ENCODE results near the gene DIPK1B.

DIPK1B gene

DNA sequence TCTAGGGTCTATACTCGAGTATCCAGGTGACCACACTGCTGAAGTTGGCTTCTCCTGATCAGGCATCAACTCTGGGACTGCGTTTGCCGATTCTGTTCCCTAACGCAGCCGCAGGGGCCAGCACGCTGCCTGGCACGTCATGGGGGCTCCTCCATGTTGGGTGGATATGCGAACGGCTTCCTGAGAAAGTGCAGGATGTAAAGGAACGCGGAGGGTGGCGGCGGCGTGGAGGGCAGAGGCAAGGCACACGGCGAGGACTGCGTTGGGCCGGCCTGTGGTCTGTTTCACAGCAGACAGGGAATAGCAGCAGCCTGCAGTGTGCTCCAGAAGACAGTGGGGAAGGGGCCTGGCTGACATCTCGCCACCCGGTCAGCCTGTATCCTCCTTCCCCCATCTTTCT, 26.6 kb downstream of the DIPK1B start:
- no peak for DNase-seq (ENCODE audit: low spot score)

- no peak for DNase-seq (ENCODE audit: low spot score)
These were observed 27.1 kb downstream of the DIPK1B start for GRCh38 chr9:136739509-136739908.

GRCh38 chr9:136740069-136740468, 27.7 kb downstream of the DIPK1B start:
- DNase-seq (ENCODE audit: low spot score), result no peak

- DNase-seq (ENCODE audit: low spot score), result no peak
These were observed 28.1 kb downstream of the DIPK1B start for GRCh38 chr9:136740491-136740890.

- no peak for DNase-seq (ENCODE audit: low spot score)
These were observed 28.9 kb downstream of the DIPK1B start for GRCh38 chr9:136740971-136741882.

- no peak for DNase-seq (ENCODE audit: low spot score)
These were observed 29.7 kb downstream of the DIPK1B start for GRCh38 chr9:136741883-136742571.

GRCh38 chr9:136742591-136743391, 30.4 kb downstream of the DIPK1B start, which contains the start of gene LCN10:
TSS of gene LCN10 (minus strand) at chr9:136742940. CDS start at chr9:136742903, 37 bp downstream.
- DNase-seq (ENCODE audit: low spot score), result no peak

- no peak for DNase-seq (ENCODE audit: low spot score)
These were observed 31.4 kb downstream of the DIPK1B start for GRCh38 chr9:136743639-136744211.

DNA sequence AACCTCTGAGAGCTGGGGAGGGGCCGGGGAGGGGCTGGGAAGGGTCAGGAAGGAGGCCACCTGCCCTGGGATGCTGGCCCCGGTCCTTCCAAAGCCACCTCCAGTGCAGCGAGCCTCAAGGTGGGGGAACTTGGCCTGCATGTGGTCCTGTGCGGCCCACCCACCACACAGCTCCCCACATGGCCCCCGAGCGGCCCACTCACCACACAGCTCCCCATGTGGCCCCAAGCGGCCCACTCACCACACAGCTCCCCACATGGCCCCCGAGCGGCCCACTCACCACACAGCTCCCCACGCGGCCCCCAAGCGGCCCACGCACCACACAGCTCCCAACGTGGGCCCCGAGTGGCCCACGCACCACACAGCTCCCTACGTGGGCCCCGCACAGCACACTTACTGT, 32.4 kb downstream of the DIPK1B start:
- DNase-seq (ENCODE audit: low spot score), result no peak

DNA sequence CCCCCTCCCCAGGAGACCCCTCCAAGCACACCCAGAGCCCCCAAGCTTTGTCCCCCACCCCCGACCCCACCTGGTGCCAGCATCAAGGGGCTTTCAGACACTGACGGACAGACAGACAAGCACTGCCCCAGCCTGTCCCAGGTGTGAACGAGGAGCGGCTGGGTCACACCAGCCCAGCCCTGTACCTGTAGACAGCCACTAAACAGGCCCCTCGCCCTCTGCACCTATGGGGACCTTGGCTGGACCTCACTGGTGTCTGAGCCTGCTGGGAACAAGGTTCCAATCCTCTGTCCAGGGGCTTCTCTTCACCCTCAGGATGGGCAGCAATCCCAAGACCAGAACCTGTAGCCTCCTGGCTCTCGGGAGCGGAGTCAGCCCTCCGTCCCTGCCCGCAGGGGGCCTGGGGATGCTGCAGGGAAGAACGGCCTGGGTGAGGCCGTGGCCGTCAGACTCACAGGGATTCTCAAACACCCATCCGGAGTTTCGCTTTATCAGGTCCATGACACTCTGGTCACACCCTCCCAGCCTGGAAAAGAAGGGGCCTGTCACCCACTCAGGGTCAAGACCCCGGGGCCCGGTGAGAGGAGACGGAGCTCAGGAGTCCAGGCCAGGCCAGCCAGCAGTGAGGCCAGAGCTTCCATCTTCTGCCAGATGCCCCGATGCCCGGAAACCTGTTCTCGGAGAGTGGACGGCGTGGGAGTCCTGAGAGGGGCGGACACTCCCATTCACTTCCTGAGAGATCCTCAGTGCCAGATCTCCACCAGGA, 33.2 kb downstream of the DIPK1B start:
- no peak for DNase-seq (ENCODE audit: low spot score)

GRCh38 chr9:136746155-136746490, 33.8 kb downstream of the DIPK1B start:
- no peak for DNase-seq (ENCODE audit: low spot score)

- DNase-seq (ENCODE audit: low spot score), result no peak
These were observed 34.2 kb downstream of the DIPK1B start for GRCh38 chr9:136746621-136747020.

DNA sequence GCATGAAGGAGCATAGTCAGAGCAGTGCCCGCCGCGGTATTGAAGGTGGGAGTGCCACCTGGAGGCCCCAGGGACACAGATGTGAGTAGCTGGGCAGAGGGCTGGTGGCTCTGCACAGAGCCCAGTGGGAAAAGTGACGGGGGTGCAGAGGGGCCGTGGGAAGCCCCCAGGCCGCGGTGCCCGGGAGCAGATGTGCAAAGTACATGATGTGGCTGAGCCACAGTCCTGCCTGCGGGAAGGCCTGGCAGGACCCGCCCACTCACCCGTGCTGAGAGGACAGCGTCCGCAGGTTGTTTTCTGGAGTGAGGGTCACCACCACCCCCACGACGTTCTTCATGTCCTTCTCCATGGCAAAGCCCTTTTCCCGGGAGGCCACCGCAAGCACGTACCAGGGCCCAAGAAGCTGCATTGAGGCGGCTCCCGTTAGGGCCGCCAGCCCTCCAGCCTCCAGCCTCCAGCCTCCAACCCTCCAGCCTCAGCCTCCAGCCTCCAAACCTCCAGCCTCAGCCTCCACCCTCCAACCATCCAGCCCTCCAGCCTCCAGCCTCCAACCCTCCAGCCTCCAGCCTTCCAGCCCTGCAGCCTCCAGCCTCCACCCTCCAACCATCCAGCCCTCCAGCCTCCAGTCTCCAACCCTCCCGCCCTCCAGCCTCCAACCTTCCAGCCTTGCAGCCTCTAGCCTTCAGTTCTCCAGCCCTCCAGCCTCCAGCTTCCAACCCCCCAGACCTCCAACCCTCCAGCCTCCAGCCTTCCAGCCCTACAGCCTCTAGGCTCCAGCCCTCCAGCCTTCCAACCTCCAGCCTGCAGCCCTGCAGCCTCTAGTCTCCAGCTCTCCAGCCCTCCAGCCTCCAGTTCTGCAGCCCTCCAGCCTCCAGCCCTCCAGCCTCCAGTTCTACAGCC, 35.0 kb downstream of the DIPK1B start:
- no peak for DNase-seq (ENCODE audit: low spot score)

DNA sequence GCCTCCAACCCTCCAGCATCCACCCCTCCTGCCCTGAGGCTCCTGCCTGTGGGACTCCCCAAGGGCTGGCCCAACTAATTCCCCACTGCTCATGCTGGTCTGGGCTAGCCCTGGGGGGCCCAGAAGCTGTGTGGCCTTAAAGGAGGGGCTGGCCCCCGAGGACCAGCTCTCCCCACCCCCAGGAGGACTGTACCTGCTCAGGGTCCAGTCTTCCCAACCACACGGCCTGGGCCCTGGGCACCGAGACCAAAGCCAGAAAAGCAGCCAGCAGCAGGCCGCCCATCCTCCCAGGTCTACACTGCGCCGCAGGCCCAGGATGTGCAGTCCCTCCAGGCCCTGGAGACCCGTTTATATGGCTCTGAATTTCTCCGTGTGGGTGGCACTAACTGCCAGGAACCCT, 35.8 kb downstream of the DIPK1B start, which contains the start of gene LCN6:
Gene LCN6 (minus strand): TSS at position 325 of the 400 bp plus-strand sequence. CDS start 42 bp downstream, at position 283.
- DNase-seq (ENCODE audit: low spot score), result no peak

DNA sequence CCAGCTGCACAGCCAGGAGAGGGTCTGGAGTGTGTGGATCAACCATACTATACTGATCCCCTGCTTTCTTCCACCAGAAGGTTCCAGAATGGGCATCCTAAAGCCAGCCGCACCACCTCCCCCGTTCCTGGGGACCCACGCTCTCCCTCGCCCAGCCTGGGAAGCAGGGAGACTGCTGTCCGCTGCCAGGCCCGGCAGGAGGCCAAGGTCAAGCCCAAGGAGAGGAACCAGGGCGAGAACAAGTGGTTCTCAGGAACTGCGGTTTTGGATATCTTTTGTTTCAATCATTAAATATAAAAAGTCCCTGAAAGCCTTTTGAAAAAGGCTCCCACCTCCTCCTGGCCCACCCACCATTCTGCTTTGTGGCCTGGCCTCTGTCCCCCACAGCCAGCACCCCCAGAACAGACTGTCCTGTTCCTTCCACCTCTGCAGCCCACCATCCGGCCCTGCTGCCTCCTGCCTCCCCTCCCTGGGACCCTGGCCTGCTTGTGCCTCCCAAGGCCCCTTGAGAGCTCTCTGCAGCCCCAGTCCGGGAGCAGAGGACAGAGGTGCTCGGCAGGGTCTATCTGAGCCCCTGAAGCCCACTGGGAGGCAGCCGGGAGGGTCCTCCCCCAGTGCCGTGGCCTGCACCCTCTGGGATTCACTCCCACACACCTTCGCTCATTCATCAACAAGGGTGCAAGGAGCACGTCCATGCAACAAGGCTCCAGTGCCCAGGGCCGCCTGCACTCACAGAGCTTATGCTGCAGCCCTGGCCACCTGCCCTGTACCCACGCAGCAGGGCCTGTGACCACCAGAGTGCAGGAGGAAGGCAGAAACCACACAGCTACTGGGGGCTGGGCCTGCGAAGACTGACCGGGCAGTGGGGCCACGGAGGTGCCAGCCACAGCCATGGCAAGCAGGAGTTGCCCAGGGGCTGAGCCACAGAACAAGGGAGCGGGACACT, 36.6 kb downstream of the DIPK1B start:
- no peak for DNase-seq (ENCODE audit: low spot score)

- no peak for DNase-seq (ENCODE audit: low spot score)
These were observed 38.2 kb downstream of the DIPK1B start for GRCh38 chr9:136750526-136750925.

DNA sequence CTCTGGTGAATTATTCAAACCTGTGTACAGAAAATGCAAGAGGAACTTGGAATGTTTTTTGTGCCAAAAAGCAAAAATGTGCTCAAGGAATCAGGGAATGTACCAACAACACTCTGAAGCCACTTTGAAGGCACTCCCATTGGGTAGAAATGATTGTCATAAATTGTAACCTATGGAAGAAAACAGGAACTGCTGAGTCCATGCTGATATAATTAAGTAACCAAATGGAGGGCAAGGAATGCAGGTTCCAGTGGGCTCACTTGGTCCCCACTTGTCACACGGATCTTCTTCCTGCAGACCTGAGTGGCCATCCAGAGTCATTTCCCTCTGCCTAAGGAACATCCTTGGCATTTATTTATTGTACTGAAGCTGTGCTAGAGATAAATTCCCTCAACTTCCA, 38.9 kb downstream of the DIPK1B start:
- no peak for DNase-seq (ENCODE audit: low spot score)

- DNase-seq (ENCODE audit: low spot score), result no peak
These were observed 39.4 kb downstream of the DIPK1B start for GRCh38 chr9:136751814-136752213.
